HL-60 (cell line): ENCODE measurements around the gene AFAP1.

Experiments
- GABPA ChIP-seq: IDR thresholded peaks from 2 replicates; pipeline ENCODE4 v1.6.1; 2012; ENCODE audit warnings: low read depth
- REST ChIP-seq: IDR thresholded peaks from 2 replicates; pipeline ENCODE4 v1.6.1; 2012; ENCODE audit warnings: low read depth; ENCODE audit not compliant: insufficient replicate concordance
- TF ChIP-seq, protein P1 (sequence below): IDR thresholded peaks from one replicate; pipeline ENCODE4 v1.5.1; 2011; ENCODE audit warnings: low read length, control low read depth, inconsistent platforms; ENCODE audit not compliant: insufficient read depth

- TF ChIP-seq, protein P1, sequence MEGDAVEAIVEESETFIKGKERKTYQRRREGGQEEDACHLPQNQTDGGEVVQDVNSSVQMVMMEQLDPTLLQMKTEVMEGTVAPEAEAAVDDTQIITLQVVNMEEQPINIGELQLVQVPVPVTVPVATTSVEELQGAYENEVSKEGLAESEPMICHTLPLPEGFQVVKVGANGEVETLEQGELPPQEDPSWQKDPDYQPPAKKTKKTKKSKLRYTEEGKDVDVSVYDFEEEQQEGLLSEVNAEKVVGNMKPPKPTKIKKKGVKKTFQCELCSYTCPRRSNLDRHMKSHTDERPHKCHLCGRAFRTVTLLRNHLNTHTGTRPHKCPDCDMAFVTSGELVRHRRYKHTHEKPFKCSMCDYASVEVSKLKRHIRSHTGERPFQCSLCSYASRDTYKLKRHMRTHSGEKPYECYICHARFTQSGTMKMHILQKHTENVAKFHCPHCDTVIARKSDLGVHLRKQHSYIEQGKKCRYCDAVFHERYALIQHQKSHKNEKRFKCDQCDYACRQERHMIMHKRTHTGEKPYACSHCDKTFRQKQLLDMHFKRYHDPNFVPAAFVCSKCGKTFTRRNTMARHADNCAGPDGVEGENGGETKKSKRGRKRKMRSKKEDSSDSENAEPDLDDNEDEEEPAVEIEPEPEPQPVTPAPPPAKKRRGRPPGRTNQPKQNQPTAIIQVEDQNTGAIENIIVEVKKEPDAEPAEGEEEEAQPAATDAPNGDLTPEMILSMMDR: no peak
- TF ChIP-seq REST: no peak
- TF ChIP-seq GABPA: no peak
Observed at GRCh38 chr4:7941965-7942496, 2.4 kb upstream of the AFAP1 start.
